ACC112 (cell line): ENCODE results near the gene BRD1.
A peak's percentile ranks its signal among the peaks of the same experiment; 100 is the strongest.
"Not testable (repeated sequence)": the region's sequence is repeated elsewhere in the genome, so short reads cannot be mapped to it uniquely, and the experiment has no call there.

ENCODE experiments used
- H2AFZ ChIP-seq: fragments of 200-600 bp; sonication (generic); one replicate; pipeline ENCODE4 v1.6.0; 2017; ENCODE audit warnings: antibody characterized with exemption, low read length; ENCODE audit not compliant: unreplicated experiment
- H3K27ac ChIP-seq: fragments of 200-600 bp; sonication (generic); 2 replicates; pipeline ENCODE4 v1.5.1; 2014; ENCODE audit warnings: low read depth, mild to moderate bottlenecking, antibody characterized with exemption, low read length, moderate library complexity
- H3K27me3 ChIP-seq: fragments of 200-600 bp; sonication (generic); 2 replicates; pipeline ENCODE4 v1.6.1; 2014; ENCODE audit warnings: mild to moderate bottlenecking, antibody characterized with exemption, low read length, moderate library complexity, mixed read lengths; ENCODE audit not compliant: insufficient read depth
- H3K36me3 ChIP-seq: fragments of 200-600 bp; sonication (generic); 2 replicates; pipeline ENCODE4 v1.6.1; 2016; ENCODE audit warnings: mild to moderate bottlenecking, antibody characterized with exemption, low read length, moderate library complexity, mixed read lengths; ENCODE audit not compliant: insufficient read depth
- H3K4me1 ChIP-seq: fragments of 200-600 bp; sonication (generic); one replicate; pipeline ENCODE4 v1.6.1; 2016; ENCODE audit warnings: low read length, mixed read lengths; ENCODE audit not compliant: insufficient read depth, unreplicated experiment, control insufficient read depth
- H3K4me3 ChIP-seq: fragments of 200-600 bp; sonication (generic); 2 replicates; pipeline ENCODE4 v1.5.1; 2014; ENCODE audit warnings: mild to moderate bottlenecking, low read depth, low read length
- H3K79me2 ChIP-seq: fragments of 200-600 bp; sonication (generic); one replicate; pipeline ENCODE4 v1.6.0; 2016; ENCODE audit warnings: low read length; ENCODE audit not compliant: control insufficient read depth, unreplicated experiment, insufficient read depth

Gene BRD1

GRCh38 chr22:49852898-49853894 lies 25.5 kb upstream of the BRD1 start, which contains the start of gene ZBED4:
ZBED4 (plus strand) TSS chr22:49853844; CDS start chr22:49883663, 29,819 bp downstream.
- Histone ChIP-seq H3K79me2 (peaks cover 38% of the 10 kb centered on the region), H3K4me3 (peak within 1 kb of the TSS; percentile 96), H3K36me3 (no peaks in the 10 kb centered on the region), H3K4me1 (no peaks in the 10 kb centered on the region), H2AFZ (peak within 1 kb of the TSS; percentile 87), H3K27me3 (peaks cover 26% of the 10 kb centered on the region; the same call in 1 of the 2 replicates), H3K27ac (peak within 1 kb of the TSS; percentile 67; the same call in 1 of the 2 replicates)

DNA sequence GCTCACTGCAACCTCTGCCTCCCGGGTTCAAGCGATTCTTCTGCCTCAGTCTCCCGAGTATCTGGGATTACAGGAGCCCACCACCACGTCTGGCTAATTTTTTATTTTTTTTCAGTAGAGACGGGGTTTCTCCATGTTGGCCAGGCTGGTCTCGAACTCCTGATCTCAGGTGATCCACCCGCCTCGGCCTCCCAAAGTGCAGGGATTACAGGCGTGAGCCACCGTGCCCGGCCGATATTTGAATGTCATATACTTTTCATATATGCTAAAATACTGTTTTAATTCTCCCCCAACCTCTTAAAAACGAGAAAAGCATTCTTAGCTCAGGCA lies 24.9 kb upstream of the BRD1 start:
- not testable (repeated sequence) for H3K27ac ChIP-seq, H3K4me1 ChIP-seq, H2AFZ ChIP-seq, H3K36me3 ChIP-seq
- H3K27me3 ChIP-seq: peaks cover 32% of the 10 kb centered on the region; the same call in 1 of the 2 replicates
- peaks cover 33% of the 10 kb centered on the region for H3K79me2 ChIP-seq
- H3K4me3 ChIP-seq: peak overlapping the region; percentile 90

- H3K36me3 ChIP-seq: no peaks in the 10 kb centered on the region
- H3K27ac ChIP-seq: no peak overlapping the region
- H3K4me3 ChIP-seq: no peak overlapping the region
- H3K4me1 ChIP-seq: no peaks in the 10 kb centered on the region
- no peak overlapping the region for H2AFZ ChIP-seq
- peaks cover 37% of the 10 kb centered on the region; the same call in 1 of the 2 replicates for H3K27me3 ChIP-seq
- peaks cover 21% of the 10 kb centered on the region for H3K79me2 ChIP-seq
Measured at GRCh38 chr22:49850959-49851802, 23.5 kb upstream of the BRD1 start.

DNA sequence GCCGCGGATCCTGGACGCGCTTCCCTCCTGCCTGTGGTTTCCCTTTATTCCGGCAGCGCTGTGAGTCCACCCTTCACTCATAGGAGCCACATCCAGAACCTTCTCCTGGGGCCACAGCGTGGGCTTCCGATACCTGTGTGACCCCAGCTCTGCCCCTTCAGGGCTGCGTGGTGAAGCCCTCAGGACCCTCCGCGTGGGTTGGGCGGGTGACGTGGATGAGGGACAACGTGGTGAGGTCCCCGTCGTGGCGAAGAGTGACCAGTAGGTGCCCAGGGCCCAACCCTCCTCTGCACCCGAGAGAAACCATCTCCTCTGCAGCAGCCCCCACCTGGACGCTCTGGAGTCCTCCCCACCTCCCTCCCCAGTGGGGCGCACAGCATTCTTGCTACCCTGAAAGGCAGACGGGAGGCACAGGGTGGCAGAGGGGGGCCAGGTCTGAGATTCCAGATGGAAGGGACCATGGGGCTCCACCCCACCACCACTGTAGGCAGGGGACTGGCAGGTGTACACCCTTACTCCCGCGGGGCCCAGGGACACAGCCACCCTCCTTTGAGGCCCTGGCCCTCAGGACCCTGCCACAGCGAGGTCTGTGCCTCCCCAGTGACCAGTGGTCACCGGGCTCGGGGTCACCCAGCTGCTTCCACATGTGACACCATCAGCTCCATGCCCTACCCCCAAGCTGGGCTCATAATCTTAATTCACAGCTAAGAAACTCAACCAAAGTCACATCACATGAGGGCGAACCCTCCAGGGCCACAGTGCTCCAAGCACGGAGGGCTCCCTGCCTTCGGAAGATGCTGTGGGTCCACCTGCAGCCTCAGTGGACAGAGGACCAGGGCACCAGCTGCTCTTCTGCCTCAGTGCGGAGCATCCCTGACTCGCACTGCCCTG lies 22.6 kb upstream of the BRD1 start:
- Histone ChIP-seq H3K27me3 (peaks cover 37% of the 10 kb centered on the region; the same call in 1 of the 2 replicates), H3K4me3 (no peak overlapping the region)

GRCh38 chr22:49849161-49850020 lies 21.7 kb upstream of the BRD1 start:
- Histone ChIP-seq H3K27me3 (peaks cover 37% of the 10 kb centered on the region; the same call in 1 of the 2 replicates), H3K4me3 (no peak overlapping the region; the same call in 1 of the 2 replicates), H3K36me3 (no peaks in the 10 kb centered on the region), H3K79me2 (peaks cover 3% of the 10 kb centered on the region), H3K4me1 (no peaks in the 10 kb centered on the region), H2AFZ (no peak overlapping the region), H3K27ac (no peak overlapping the region)

More for the DNA sequence above, 22.6 kb upstream of the BRD1 start:
- Histone ChIP-seq H3K4me1 (no peaks in the 10 kb centered on the region), H2AFZ (no peak overlapping the region), H3K79me2 (peaks cover 12% of the 10 kb centered on the region), H3K36me3 (no peaks in the 10 kb centered on the region), H3K27ac (no peak overlapping the region)

GRCh38 chr22:49848690-49849160 lies 21.1 kb upstream of the BRD1 start:
- no peaks in the 10 kb centered on the region for H3K4me1 ChIP-seq
- no peaks in the 10 kb centered on the region for H3K79me2 ChIP-seq
- no peaks in the 10 kb centered on the region for H3K36me3 ChIP-seq
- peaks cover 37% of the 10 kb centered on the region; the same call in 1 of the 2 replicates for H3K27me3 ChIP-seq
- no peak overlapping the region for H2AFZ ChIP-seq
- peak overlapping the region; percentile 21; the same call in 1 of the 2 replicates for H3K4me3 ChIP-seq
- H3K27ac ChIP-seq: no peak overlapping the region

DNA sequence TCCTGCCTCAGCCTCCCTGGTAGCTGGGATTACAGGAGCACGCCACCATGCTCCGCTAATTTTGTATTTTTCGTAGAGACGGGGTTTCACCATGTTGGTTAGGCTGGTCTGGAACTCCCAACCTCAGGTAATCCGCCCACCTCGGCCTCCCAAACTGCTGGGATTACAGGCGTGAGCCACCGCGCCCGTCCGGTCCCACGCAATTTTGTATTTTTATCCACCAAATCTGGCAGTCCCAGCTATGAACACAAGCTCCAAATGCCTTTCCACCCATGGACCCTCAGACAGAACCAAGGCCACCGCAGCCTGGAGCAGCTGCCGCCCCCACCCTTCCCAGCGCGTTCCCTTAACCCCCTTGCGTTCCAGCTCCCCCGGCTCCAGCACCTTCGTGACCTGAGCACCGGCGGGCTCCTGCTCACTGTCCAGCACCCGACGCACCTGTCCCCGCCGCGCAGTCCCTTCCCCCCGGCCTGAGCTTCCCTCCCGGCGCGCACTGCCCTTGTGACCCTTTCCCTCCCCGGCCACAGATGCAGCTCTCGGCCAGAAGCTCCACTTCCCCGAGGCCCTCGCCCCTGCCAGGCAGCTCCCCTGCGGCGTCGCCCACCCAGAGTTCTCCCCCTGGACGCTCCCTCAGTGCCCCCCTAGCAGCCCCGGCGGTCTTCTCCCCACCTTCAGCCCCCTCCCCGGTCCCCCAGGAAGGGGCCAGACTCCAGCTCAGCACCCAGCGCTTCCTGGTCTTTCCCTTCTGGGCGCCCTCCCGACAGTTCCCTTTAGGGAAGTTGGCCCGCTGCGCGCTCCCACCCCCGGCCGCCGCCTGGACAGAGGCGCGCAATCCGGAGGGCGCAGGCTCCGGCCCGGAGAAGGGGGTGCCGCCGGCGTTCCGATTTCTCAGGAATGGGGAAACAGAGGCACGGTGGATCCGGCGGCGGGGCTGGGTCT lies 20.3 kb upstream of the BRD1 start:
- no peaks in the 10 kb centered on the region for H3K36me3 ChIP-seq
- H3K4me1 ChIP-seq: no peaks in the 10 kb centered on the region
- H3K4me3 ChIP-seq: peak overlapping the region; percentile 21; the same call in 1 of the 2 replicates
- no peaks in the 10 kb centered on the region for H3K79me2 ChIP-seq
- no peak overlapping the region for H2AFZ ChIP-seq
- H3K27me3 ChIP-seq: peaks cover 37% of the 10 kb centered on the region; the same call in 1 of the 2 replicates
- no peak overlapping the region for H3K27ac ChIP-seq

DNA sequence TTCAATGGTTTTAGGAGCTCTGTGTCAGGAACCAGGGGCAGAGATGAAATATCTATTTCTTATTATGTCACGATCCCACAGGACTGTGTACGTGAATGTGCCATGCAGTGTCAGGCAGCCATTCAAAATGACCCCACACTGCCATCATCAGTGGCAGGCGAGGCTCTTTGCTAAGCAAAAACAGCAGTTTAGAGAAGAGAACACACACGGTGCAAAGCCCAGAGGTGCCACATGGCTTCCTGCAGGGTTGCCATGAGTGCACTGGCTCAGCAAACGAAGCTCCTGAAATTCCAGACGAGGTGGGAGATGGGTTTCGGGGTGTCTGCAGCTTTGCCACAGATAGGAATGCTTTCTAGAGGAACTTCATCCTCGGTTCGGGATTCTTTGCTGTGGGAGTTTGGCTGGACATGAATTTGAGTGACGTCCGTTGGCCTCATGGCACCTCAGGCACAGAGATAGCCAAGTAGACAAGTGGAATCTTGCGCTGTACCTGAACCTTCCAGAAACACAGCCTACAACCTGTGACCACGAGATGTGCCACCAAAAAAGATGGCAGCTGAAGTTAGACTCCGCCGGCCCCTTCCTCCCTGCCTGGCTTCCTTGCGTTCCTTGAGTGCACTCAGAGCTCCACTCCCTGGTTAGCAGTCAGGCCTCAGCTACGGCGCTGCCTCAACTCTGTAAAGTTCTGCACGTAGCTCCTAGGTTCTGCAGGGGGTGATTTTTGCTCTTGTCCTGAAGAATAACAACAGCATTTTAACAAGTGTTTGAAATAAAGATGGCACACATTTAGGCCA lies 18.2 kb upstream of the BRD1 start:
- Histone ChIP-seq H3K79me2 (no peaks in the 10 kb centered on the region), H3K27ac (no peak overlapping the region), H3K4me1 (no peaks in the 10 kb centered on the region), H3K4me3 (no peak overlapping the region), H3K27me3 (peaks cover 37% of the 10 kb centered on the region; the same call in 1 of the 2 replicates), H3K36me3 (no peaks in the 10 kb centered on the region), H2AFZ (no peak overlapping the region)
